GM12865 (cell line): ENCODE measurements around the gene MPHOSPH9.
"Not testable (repeated sequence)": the region's sequence is repeated elsewhere in the genome, so short reads cannot be mapped to it uniquely, and the experiment has no call there.

ENCODE experiments used
- DNase-seq: peaks from one replicate; pipeline ENCODE4 v3.0.0; 2010; ENCODE audit warnings: low read depth
- H3K4me3 ChIP-seq: 2 replicates; pipeline ENCODE4 v1.5.1; 2011; ENCODE audit warnings: mild to moderate bottlenecking, low read depth, low read length, control low read depth
- TF ChIP-seq, protein P1 (sequence below): IDR thresholded peaks from 2 replicates; pipeline ENCODE4 v1.5.1; 2011; ENCODE audit warnings: low read length, control low read depth, low read depth, inconsistent platforms; ENCODE audit not compliant: insufficient read depth; ENCODE audit errors: missing control alignments

MPHOSPH9 gene

DNA sequence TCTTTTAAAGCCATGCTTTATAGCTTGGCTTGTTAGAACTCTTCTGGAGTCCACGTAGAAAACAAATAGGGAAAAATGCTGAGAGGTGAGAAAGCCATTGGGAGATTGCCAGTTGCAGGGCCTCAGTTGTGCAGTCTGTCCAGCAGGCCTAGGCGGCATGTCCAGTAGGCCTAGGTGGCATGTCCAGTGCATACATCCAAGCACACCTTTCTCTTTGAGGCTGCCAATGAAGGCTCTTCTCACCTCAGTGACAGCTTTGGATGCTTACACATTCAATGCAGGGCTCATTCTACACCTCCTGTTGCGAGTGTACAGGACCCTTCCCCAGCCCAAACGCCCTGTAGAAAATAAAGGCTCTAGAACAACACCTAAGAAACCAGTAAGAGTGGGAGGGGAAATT lies 25.7 kb upstream of the MPHOSPH9 start:
- DNase-seq = no peak
- TF ChIP-seq, protein P1, sequence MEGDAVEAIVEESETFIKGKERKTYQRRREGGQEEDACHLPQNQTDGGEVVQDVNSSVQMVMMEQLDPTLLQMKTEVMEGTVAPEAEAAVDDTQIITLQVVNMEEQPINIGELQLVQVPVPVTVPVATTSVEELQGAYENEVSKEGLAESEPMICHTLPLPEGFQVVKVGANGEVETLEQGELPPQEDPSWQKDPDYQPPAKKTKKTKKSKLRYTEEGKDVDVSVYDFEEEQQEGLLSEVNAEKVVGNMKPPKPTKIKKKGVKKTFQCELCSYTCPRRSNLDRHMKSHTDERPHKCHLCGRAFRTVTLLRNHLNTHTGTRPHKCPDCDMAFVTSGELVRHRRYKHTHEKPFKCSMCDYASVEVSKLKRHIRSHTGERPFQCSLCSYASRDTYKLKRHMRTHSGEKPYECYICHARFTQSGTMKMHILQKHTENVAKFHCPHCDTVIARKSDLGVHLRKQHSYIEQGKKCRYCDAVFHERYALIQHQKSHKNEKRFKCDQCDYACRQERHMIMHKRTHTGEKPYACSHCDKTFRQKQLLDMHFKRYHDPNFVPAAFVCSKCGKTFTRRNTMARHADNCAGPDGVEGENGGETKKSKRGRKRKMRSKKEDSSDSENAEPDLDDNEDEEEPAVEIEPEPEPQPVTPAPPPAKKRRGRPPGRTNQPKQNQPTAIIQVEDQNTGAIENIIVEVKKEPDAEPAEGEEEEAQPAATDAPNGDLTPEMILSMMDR = no peak
- no peak overlapping the region for H3K4me3 ChIP-seq

DNA sequence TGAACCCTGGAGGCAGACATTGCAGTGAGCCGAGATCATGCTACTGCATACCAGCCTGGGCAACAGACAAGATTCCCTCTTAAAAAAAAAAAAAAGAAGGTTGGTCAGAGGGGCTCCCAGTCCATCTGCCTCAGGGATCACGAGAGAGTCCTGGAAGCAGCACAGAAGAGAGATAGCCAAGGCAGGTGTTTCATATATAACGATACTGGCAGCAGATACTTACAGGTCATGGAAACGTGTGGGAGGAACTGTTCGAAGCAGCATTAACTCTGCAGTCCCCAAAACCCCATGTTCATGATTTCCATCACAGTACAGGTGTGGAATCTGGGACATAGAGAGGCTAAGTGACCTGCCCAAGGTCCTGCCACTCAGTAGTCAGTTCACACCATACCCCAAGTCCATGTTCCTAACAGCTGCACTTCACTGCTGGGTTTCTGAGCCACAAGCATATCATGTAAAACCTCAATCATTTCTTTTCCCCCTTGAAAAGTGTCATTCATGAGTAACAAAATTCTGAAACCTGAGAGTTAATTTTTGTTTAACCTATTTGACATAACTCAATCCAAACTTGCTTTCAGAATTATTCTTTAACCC lies 22.0 kb upstream of the MPHOSPH9 start:
- DNase-seq = no peak
- H3K4me3 ChIP-seq = no peak overlapping the region
- TF ChIP-seq, protein P1 = no peak

DNA sequence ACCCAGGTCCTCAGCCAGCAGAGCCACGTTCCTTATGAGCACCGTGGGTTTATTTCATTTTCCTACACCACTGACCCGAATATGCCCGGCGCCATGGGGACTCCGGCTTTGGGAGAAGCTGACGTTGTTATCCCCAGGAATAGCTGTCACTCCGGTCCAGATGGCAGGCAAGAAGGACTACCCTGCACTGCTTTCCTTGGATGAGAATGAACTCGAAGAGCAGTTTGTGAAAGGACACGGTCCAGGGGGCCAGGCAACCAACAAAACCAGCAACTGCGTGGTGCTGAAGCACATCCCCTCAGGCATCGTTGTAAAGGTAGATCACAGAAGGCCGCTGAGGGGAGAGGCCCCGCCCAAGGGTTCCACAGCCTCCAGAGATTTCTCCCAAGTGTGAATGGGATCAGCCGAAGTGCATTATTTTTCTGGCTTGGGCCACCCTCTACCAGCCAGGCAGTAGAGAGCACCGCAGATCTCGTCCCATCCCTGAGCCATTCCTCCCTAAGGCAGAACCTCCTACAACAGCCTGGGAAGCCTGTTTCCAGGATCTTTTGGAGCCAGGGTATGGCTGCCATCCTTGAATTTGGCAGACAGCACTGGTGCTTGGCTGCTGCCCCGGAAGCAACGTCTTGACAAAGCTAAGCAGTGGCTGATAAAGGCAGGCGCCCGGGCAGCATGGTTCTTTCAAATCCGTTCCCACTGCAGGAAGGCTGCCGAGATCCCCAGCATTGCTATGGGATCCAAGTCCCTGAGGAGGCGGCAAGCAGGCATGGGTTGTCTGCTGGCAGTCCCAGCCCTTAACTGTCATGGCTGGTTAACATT lies 20.9 kb upstream of the MPHOSPH9 start:
- TF ChIP-seq, protein P1 = no peak
- DNase-seq = no peak
- no peak overlapping the region for H3K4me3 ChIP-seq

DNA sequence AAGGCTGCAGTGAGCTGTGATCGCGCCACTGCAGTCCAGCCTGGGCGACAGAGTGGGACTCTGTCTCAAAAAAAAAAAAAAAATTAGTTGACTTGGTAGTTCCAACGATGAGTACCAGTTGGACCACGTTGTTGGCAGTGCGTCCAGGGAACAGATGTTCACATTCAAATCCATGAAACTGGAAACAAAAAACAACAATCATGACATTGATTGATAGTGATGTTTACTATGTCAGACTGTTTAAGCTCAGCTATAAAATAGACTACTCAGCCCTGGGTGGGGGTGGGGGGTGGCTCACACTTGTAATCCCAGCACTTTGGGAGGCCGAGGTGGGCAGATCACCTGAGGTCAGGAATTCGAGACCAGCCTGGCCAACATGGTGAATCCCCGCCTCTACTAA lies 19.4 kb upstream of the MPHOSPH9 start:
- not testable (repeated sequence) for DNase-seq, H3K4me3 ChIP-seq

DNA sequence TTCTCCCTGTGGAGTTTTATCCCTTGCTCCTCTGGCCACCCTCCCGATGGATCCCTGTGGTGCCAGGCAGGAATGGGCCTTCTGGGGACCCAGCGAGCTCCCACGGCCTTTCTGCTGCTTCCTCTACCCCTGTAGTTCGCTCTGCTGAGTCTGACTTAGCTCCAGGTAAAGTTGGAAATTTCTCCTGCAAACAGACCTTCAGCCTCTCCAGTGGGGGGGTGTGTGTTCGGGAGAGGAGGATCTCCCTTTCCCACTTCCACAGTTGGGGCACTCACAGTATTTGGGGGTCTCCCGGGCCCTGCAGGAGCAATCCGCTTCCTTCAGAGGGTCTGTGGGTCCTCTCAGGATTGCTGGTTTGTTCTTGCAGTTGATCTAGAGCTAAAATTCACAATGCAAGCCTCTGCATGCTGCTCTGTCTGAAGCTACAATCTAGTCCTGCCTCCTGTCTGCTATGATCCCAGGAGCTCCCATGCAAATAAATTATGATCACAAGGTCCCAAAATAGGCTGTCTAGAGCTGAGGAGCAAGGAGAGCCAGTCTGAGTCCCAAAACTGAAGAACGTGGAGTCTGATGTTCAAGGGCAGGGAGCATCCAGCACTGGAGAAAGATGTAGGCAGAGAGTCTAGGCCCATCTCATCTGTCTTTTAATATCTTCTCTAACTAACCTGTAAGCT lies 18.6 kb upstream of the MPHOSPH9 start:
- TF ChIP-seq, protein P1 = no peak
- H3K4me3 ChIP-seq = no peak overlapping the region
- no peak for DNase-seq

DNA sequence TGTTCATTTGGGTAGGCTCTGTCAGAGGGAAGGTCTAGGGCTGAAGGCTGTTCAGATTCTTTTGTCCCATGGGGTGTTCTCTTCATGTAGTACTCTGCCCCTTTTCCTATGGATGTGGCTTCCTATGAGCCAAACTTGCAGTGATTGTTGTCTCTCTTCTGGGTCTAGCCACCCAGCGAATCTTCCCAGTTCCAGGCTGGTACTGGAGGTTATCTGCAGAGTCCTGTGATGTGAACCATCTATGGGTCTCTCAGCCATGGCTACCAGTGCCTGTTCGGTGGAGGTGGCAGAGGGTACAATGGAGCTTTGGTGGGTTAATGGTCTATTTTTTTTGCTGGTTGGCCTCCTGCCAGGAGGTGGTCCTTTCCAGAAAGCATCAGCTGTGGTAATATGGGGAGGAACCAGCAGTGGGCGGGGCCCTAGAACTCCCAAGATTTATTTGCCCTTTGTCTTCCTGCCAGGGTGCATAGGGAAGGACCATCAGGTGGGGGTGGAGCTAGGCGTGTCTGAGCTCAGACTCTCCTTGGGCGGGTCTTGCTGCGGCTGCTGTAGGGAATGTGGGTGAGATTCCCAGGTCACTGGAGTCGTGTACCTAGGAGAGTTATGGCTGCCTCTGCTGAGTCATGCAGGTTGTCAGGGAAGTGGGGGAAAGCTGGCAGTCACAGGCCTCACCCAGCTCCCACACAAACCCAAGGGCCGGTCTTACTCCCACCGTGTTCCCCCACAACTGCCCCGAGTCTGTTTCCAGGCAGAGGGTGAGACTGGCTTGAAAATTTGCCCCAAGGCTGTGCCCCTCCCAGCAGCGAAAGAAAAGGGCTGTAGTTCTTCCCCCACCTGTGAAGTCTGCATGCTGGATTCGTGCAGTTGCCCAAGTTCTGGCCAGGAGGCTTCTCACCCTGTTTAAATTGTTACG lies 17.8 kb upstream of the MPHOSPH9 start:
- H3K4me3 ChIP-seq = no peak overlapping the region
- DNase-seq = no peak
- TF ChIP-seq, protein P1 = no peak

DNA sequence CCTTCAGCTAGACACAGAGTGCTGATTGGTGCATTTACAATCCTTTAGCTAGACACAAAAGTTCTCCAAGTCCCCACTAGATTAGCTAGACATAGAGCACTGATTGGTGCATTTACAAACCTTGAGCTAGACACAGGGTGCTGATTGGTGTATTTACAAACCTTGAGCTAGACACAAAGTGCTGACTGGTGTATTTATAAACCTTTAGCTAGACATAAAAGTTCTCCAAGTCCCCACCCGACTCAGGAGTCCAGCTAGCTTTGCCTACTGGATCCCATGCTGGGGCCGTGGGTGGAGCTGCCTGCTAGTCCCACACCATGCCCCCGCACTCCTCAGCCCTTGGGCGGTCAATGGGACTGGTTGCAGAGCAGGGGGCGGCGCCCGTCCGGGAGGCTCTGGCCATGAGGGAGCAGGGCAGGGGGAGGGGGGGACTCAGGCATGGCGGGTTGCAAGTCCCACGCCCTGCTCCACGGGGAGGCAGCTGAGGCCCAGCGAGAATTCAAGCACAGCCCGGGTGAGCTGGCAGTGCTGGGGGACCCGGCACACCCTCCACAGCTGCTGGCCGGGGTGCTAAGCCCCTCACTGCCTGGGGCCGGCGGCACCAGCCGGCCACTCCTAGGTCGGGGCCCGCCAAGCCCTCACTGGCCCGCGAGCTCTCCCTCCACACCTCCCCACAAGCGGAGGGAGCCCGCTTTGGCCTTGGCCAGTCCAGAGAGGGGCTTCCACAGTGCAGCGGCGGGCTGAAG lies 16.2 kb upstream of the MPHOSPH9 start:
- H3K4me3 ChIP-seq, DNase-seq: not testable (repeated sequence)

DNA sequence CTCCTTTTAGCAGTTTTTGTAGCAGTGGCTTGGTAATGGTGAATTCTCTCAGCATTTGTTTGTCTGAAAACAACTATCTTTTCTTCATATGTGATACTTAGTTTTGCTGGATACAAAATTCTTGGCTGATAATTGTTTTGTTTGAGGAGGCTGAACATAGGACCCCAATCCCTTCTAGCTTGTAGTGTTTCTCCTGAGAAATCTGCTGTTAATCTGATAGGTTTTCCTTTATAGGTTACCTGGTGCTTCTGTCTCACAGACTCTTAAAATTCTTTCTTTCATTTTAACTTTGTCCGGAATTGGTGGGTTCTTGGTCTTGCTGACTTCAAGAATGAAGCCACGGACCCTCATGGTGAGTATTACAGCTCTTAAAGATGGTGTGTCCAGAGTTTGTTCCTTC lies 15.2 kb upstream of the MPHOSPH9 start:
- DNase-seq, H3K4me3 ChIP-seq: not testable (repeated sequence)
